ENCODE results near the gene PANX1.

DNA sequence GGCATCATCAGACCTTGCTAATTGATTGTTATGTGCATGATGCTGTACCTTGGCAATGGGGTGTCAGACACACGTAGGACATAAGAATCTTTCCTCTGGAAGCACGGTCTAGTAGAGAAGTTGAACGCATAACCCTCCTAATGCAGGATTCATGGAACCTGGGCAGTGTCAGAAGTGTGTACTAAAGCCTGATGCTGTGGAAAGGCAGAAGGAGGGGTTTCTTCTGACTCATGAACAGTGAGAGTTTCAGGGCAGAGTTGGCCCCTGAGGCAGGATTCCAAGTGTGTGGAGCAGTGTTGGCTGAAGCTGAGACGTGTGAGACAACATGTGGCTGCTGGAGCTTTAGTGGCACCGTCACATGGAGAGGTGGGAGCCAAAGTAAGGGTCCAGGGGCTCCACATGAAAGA is 3.5 kb downstream of the PANX1 start:
- TF ChIP-seq, protein P1, sequence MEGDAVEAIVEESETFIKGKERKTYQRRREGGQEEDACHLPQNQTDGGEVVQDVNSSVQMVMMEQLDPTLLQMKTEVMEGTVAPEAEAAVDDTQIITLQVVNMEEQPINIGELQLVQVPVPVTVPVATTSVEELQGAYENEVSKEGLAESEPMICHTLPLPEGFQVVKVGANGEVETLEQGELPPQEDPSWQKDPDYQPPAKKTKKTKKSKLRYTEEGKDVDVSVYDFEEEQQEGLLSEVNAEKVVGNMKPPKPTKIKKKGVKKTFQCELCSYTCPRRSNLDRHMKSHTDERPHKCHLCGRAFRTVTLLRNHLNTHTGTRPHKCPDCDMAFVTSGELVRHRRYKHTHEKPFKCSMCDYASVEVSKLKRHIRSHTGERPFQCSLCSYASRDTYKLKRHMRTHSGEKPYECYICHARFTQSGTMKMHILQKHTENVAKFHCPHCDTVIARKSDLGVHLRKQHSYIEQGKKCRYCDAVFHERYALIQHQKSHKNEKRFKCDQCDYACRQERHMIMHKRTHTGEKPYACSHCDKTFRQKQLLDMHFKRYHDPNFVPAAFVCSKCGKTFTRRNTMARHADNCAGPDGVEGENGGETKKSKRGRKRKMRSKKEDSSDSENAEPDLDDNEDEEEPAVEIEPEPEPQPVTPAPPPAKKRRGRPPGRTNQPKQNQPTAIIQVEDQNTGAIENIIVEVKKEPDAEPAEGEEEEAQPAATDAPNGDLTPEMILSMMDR (IDR thresholded peaks at IDR 0.05), result no peak
- TF ChIP-seq EZH2 (IDR thresholded peaks at IDR 0.05; ENCODE audit: borderline replicate concordance, insufficient read depth, low read depth, low read length, poor library complexity, severe bottlenecking), result no peak

Data from B cell (primary cell).